Globus pallidus (tissue), 1 donor: ENCODE measurements around the gene LIMS2.

Experiments used
- DNase-seq: peaks from one replicate; pipeline ENCODE4 v3.0.0-alpha.2; 2015; ENCODE audit warnings: low spot score

LIMS2 gene

DNA sequence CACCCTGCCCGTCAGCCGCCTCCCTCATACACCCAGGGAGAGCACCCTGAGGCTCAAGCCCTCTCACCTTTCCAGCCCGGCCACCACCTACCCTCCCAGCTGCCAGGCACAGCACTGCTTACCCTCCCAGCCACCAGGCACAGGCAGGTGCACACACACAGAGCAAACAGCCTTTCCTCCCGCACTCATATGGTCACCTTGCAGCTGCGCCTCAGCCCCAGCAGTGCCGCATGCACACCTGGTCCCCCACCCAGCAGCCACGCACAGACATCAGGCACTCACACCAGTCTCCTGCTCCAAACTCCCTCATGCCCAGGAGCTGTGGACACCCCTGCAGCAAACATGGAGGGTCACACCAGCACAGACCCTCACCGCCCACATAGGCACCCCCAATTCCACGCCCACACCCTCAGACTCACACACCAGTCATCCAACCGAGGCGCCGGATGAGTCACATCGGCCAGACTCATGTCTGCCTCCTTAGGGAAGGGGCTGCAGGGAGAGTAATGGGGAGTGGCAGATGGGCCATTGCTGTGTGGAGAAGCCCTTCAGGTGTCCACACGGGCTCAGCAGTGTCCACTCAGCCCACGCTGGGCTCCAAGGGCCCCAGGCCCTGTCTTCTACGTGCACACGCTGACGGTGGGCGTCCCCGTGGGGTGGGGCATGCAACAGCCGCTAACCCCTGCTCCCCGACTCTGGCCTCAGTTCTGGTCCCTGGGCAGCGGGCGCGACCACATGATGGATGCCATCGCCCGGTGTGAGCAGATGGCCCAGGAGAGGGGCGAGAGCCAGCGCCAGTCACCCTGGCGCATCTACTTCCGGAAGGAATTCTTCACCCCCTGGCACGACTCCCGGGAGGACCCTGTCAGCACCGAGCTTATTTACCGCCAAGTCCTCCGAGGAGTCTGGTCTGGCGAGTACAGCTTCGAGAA is 51.7 kb downstream of the LIMS2 start:
- no peak for DNase-seq

DNA sequence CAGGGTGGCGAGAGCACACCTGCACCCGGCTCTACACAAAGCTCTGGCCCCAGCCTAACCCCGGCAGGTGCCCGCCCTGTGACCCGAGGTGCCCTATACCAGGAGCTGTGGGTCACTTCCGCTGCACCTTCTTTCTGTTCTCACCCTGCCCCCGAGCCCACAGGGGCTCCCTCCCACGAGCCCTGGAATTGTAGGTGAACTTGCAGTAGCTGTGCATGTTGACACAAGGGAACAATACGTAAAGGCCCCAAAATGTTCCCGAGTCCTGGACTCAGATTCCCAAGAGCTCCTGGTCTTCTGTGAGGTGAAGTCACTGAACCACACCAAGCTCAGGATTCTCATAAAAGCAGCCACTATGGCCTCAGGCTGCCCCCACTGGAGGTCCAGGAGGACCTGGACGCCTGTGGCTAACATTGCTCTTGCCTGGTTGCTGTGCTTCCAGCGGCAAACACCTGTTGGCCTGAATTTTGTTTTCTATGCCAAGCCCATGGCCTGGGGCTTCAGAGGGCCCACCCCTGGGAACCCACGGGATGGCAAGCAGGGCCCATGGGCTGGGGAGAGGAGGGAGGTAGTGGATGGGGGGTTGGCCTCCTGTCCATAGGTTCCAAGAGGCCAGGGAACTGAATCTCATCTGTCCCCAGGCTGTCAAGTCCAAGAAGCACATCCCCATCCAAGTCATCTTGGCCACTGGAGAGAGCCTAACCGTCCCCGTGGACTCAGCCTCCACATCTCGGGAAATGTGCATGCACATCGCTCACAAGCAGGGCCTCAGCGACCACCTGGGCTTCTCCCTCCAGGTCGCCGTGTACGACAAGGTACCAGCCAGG is 52.6 kb downstream of the LIMS2 start:
- DNase-seq: no peak

DNA sequence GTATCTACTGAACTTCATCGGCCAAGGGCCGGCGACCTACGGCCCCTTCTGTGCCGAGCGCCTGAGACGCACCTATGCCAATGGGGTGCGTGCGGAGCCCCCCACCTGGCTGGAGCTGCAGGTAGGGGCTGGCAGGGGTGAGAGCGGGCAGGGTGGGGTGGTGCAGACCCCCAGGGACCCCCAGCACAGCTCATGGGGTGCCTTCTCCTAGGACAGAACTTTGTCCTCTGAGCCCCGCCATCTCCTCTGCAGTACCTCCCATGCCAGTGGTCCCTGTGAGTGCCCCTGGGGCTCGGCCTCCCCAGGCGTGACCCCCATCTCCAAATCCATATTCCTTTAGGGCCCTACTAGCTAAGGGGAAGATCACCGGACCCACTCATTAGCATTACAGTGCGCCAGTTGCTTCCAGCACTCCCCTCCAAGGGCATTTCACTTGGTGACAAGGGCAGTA is 53.3 kb downstream of the LIMS2 start:
- no peak for DNase-seq

DNA sequence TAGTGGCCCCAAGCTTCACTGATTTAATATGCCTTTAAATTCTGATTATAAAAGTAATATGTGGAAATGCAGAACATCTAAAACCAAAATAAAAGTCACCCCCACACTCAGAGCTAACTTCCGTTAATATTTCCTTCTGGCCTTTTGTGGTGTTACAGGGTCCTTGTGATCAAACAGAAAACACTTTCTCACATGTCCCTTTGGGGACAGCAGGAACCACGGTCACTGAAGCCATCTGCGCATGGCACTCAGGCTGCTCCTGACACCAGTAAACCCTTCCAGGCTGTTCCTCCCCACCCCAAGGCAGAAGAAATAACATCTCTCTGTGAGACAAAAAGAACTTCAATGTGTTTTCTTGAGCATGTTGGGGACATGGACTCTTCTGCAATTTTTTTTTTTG is 54.5 kb downstream of the LIMS2 start:
- DNase-seq: no peak

DNA sequence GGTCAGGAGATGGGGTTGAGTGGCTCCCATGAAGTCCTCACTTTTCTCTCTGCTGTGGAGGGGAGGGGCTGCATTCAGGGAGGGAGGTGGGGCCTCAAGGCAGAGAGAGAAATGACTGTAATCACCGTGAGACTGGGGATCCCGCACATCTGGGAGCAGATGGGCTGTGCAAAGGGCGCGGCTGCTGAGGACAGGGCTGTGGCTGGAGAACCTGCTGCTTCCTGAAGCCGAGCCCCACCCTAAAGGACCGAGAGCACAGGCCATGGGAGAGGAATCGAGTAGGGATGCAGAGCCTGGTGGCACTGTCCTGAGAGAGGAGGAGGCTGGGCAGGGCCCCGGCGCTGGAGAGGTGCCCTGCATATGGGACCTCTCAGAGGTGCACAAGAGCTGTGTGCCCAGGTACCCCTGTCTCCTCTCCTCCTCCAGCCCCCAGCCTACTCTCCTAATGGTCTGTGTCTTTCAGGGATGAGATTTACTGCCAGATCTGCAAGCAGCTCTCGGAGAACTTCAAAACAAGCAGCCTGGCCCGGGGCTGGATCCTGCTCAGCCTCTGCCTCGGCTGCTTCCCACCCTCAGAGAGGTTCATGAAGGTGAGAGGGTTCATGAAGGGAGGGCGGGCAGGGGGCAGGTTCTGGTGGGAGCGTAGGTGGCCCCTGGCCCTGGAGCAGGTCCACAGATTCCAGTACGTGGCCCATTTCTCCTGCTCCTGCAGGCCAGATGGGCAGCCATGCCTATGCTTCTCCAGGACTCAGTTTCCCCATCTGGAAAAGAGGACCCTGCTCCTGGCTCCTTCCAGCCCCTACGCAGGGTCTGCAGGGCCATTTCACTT is 55.2 kb downstream of the LIMS2 start:
- no peak for DNase-seq

DNA sequence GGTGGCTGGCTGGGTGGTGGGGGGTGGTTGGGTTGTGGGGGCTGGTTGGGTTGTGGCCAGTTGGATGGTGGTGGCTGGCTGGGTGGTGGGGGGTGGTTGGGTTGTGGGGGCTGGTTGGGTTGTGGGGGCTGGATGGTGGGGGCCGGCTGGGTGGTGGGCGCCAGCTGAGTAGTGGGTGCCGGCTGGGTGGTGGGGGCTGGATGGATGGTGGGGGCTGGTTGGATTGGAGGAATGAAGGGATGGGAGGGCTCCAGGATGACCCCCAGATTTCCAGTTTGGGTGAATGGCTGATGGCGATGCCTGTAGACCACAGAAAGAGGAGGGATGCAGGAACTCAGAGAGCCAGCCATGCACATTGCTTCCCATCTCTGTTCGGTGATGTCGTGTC is 56.1 kb downstream of the LIMS2 start:
- DNase-seq: no peak

DNA sequence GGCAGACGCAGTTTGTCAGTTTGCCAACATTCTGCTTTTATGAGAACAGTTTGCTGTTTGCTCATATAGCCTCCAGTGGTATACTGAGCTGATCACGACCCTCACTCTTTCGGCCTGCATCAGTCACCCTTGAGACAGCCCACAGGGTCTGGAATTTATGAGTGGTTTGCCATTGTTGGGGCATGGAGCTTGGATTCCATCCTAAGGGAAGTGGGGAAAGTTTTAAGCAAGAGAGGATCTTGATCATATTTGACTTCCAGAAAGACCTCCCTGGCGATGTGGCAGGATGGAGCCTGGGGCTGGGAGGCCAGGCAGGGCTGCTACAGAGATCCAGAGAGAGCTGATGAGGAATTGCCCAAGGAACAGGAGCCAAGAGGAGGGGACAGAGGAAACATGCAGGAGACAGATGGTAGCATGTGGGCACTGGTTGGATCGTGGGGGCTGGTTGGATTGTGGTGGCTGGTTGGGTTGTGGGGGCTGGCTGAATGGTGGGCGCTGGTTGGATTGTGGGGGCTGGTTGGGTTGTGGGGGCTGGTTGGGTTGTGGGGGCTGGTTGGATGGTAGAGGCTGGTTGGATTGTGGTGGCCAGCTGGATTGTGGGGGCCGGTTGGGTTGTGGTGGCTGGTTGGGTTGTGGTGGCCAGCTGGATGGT is 56.7 kb downstream of the LIMS2 start:
- no peak for DNase-seq

DNA sequence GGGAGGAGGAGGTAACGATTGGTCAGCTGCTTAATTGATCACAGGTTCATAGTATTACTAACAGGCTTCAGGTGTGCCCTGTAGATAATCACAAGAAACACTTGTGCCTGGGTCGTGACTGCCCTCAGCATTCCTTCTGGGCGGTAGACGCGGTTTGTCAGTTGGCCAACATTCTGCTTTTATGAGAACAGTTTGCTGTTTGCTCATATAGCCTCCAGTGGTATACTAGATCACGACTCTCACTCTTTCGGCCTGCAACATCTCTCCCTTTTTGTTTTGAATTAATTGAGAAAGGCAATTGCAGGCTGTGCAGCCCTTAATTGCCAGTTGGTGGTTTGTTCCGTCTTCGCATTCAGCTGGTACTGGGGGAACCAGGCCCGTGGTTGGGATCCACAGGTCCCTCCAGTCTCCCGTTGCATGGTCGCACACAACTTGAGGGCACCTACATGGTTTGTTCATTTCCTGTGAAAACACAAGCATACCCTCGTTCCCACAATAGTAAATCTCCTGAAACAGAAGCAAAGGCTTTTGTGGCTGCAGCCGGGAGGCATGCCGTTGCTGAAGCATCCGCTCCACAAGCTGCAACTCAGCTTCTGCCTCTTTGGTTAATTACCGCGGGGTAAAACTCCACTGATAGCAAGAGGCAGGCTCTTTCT is 59.7 kb downstream of the LIMS2 start:
- DNase-seq: no peak

DNA sequence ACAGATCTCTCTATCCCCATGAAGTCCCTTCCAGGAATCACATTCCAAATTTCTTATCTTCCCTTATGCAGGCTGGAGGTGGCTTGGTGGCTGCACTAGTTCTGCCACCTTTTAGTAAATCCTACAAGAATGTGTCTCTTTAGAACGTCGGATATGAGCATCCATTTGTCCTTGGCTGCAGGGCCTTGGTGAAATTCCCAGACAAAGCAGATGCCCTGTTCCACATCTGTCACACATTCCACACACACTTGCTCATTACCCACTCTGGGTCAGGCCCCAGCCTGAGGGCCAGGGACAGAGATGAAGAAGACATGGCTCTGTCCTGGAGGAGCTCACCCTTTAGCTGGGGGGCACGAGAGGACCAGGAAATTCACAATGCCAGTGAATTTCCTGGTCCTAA is 60.6 kb downstream of the LIMS2 start:
- DNase-seq: no peak

DNA sequence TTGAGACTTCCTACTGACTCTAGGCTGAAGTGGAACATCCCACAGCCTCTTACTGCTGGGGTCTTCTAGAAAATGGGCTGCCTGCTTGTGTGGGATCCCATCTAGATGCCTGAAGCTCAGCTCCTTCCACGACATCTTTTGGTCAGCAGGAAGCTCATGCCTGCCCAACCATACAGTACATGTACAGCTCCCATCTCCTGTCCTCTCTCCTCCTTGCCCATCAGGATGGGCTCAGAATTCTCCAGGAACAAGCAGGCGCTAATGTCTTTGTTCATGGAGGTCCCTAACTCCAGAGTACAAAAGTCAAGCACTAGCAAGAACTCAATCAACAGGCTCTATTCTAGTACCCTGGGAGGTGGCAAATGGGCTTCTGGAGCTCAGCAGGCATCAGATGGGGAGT is 61.1 kb downstream of the LIMS2 start:
- DNase-seq: no peak

DNA sequence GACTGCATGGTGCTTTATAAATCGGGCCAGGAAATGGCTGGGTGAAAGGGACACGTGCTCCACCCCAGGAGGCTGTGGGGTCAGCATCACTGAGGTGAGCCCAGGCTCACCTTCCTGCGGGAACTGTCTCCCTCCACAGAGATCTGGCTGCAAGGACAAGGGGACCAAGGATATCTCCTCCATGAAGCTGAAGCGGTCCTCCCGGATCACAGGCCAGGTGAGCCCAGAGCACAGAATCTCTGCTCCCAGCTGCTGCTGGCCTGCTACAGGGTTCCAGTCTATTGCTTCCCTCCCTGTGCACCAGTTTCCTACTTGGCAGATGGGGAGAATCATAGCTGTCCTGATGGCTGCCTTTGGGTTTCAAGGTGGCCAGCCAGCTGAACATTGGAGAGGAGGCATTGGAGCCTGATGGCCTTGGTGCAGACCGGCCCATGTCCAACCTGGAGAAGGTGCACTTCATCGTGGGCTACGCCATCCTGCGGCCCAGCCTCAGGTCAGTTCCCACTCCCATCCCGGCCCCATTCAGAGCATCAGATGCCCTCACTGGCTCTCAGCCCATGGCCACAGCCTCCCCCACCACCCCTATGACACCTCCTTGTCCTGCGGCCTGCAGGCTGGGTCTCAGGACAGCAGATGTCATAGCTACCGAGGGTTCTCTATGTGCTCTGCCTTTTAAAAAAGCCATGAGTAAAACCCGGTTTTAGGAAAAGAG is 63.1 kb downstream of the LIMS2 start:
- no peak for DNase-seq

DNA sequence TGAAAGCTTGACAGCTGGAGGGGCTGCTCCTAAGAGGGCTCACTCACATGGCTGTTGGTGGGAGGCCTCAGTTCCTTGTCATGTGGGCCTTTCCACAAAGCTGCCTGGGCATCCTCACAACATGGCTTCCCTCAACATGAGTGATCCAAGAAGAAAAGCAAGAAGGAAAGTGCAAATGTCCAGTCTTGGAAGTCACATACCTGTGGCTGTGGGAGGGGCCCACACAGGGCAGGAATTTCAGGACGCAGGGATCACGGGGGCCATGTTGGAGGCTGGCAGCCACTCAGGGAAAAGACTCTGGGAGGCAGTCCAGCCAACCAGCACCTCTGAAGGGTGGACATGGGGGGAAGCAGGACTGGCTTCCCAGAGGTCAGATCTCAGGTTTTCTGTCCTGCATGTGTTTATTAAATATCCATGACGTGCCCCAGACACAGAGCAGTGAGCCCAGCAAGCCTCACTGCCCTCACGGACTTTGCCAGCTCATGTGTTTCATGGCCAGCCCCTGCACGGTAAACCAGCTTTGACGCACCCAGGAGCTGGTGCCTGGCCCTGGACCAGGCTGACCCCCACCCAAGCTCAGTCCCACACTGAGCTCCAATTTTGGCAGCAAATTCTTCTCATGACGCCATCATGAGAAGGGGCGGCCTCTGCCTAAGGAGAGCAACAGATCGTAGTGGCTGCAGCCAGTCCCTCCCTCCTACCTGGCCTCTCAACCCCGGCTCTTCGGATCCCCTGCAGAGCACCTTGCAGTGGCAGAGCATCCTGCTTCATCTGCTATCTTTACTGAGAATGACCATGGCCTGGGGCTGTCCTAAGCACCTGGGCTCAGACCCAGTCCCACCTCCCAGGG is 64.0 kb downstream of the LIMS2 start:
- DNase-seq: no peak

DNA sequence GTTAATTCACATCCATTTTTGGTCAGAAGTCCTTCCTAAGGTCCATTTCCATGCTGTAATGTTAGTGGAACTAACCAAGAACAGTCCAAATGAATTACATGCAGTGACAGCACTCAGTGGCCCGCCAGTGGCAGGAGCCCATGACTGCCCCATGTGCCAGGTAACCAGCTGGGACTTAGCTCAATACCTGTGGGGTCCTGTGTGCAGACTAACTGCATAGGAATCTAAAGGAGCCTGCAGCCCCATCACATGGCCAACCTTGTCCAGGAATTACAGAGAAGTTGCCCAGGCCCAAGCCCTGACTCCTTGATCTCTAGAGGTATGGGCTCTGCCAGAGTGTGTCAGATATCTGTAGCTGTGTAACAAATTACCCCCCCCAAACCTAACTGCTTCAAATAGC is 64.8 kb downstream of the LIMS2 start:
- no peak for DNase-seq

DNA sequence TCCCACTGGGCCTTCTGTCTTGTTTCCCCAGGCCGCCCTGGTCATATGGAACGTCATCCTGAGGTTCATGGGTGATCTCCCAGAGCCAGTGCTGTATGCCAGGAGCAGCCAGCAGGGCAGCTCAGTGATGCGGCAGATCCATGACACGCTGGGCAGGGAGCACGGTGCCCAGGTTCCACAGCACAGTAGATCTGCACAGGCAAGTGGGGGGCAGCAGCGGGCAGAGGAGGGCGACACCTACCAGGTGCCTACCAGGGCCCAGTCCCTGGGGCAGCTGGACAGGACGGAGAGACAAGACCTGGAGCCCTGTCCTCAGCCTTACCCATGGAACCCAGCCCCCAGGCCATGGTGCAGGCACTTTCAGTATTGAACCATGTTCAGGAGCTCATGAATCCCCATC is 65.5 kb downstream of the LIMS2 start:
- DNase-seq: no peak

DNA sequence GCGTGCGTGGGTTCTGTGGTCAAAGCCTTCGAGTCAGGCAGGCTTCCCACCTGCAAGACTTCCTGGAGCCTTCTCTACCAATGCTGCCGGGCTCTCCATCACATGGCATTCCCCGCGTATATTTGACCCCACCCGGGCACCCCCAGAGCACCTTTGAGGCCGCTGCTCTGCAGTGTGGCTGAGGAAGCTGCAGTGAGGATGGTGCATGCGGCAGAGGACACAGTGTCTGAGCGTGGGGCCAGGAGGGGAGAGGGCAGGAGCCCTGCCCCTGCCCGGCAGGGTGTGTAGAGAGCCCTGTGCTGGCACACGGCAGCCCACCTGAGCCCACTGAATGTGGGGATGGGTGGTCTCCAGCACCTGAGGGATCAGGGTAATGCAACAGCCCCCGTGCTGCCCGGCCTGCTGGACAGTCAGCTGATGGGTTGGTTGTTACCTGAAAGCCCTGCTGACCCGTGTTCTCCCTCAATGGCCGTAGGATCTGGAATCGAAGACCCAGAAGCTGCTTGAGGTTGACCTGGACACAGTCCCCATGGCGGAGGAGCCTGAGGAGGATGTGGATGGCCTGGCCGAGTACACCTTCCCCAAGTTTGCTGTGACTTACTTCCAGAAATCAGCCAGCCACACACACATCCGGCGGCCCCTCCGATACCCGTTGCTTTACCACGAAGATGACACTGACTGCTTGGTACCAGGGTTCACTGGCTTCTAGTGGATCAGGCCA is 66.1 kb downstream of the LIMS2 start:
- no peak for DNase-seq

DNA sequence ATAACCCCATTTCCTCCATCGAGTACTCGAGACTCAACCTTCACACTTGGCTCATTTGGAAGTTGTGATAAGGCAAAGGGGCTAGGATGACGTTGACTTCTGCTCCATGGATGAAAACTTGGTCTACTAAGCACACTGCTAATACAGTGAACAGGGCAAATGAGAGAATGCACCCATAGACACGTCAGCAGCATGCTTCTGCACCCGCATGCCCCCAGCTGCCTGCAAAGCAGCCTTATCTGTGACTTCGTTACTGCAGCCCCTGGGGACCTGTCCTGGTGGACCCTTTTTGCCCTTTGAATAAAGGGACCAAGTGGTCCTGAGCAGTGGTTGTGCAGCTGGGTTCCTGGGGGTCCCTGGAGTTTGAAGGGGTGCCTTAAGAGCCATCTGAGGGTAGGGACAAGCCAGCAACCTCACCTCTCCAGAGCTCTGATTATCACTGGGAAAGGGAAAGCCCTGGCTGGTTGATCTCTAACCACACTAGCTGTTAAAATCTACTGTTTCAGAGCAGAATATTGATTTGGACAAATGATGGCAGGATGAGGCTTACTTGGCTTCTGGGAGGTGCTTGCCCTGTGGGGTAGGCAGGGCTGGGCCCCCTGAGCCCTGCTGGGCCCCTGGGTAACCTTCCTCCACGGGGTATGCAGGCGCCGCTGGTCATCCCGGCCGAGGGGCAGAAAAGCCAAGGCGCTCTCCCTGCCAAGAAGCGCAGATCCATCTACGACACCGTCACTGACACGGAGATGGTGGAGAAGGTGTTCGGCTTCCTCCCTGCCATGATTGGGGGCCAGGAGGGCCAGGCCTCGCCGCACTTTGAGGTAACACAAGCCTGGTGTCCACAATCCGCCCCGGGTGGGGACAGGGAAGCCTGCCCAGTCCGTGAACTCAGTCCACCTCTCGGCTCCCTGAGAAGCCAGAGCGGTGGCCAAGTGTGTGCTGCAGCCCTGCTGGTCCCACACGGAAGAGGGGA is 67.0 kb downstream of the LIMS2 start:
- DNase-seq: no peak

DNA sequence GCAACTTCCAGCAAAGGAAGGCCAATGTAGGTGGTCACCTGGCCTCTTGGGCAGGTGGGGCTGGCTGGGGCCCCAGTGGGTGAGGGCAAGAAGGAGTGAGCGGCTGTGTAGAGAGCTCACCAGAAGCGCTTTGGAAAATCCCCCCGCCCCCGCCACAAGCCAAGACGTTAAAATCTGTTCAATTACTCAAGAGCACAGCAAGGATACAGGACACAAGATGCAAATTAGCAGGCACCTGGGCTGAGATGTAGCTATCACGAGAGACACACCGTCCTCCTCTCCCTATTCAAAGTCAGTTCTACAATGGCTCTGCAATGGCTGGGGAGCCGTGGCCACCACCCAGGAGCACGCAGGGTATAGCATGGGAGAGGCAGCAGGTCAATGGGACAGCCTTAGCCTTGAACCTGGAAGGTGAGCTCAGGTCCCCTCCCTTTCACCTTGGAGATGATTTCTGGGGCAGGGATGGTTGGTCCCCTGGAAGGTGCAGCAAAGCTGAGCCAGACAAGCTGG is 67.9 kb downstream of the LIMS2 start:
- DNase-seq: no peak
